ENCODE results near the gene CCND1. TPM values are rescaled to one million over a fixed set of nuclear protein-coding genes. Genes with fewer than 3 reads are reported as not detected.

The CCND1 gene
- total RNA-seq, 4 donors from 2014 or later, result 54.4 to 92.7 (median 62.0) TPM

- peak overlapping the region; percentile 89 to 94 (median 92) for H3K27ac ChIP-seq (replicated peaks in 1 of 4)
- intact Hi-C loops (cut with DNase I), result loop anchor here (2.0 to 5.0 kb wide), 3 partner anchors 350 to 542 kb away; partner anchors contain the start of gene MYEOV
- TF ChIP-seq CTCF (IDR thresholded peaks at IDR 0.05) (no peak), POLR2A (IDR thresholded peaks at IDR 0.05; ENCODE audit: low read depth) (no peak), EP300 (IDR thresholded peaks at IDR 0.05) (no peak), POLR2AphosphoS5 (IDR thresholded peaks at IDR 0.05) (no peak)
- H3K4me3 ChIP-seq, result peak overlapping the region; percentile 78 to 90 (median 84)
- WGBS, result under 1% methylated on average over 18 of the region's 40 CpGs
- peaks cover 6 to 44% (median 11%) of the 10 kb centered on the region in 4 donors for H3K27me3 ChIP-seq
- H3K4me1 ChIP-seq, result peaks cover 55 to 90% (median 82%) of the 10 kb centered on the region in 4 donors
- H3K9me3 ChIP-seq, result no peaks in the 10 kb centered on the region
- H3K36me3 ChIP-seq, result peaks cover 0 to 36% (median 7%) of the 10 kb centered on the region in 4 donors
- no peak for DNase-seq (ENCODE audit: extremely low spot score)
These were observed 1.6 kb downstream of the CCND1 start for GRCh38 chr11:69642549-69642912.

GRCh38 chr11:69642913-69643632, 2.1 kb downstream of the CCND1 start:
- Histone ChIP-seq H3K36me3 (peaks cover 0 to 42% (median 13%) of the 10 kb centered on the region in 4 donors), H3K4me1 (peaks cover 50 to 84% (median 77%) of the 10 kb centered on the region in 4 donors), H3K9me3 (no peaks in the 10 kb centered on the region), H3K27me3 (peaks cover 3 to 39% (median 7%) of the 10 kb centered on the region in 4 donors), H3K4me3 (peak overlapping the region; percentile 78 to 90 (median 84)), H3K27ac (replicated peaks in 1 of 4) (peak overlapping the region; percentile 89 to 94 (median 92))
- peak; percentile 93 to 97 (median 94) for TF ChIP-seq CTCF (IDR thresholded peaks at IDR 0.05)
- TF ChIP-seq POLR2AphosphoS5 (IDR thresholded peaks at IDR 0.05), result peak; percentile 77 to 78
- no peak for TF ChIP-seq EP300 (IDR thresholded peaks at IDR 0.05)
- WGBS, result 3% methylated on average over 21 of the region's 81 CpGs
- DNase-seq (ENCODE audit: extremely low spot score), result no peak
- intact Hi-C loops (cut with DNase I), result loop anchor here (2.0 to 5.0 kb wide), 3 partner anchors 351 to 542 kb away; partner anchors contain the start of gene MYEOV

GRCh38 chr11:69643646-69644045, 2.7 kb downstream of the CCND1 start:
- Histone ChIP-seq H3K9me3 (no peaks in the 10 kb centered on the region), H3K27me3 (peaks cover 0 to 33% (median 3%) of the 10 kb centered on the region in 4 donors), H3K4me3 (peak overlapping the region; percentile 78 to 90 (median 84)), H3K4me1 (peaks cover 44 to 79% (median 71%) of the 10 kb centered on the region in 4 donors), H3K36me3 (peaks cover 0 to 47% (median 18%) of the 10 kb centered on the region in 4 donors), H3K27ac (replicated peaks in 1 of 4) (peak overlapping the region; percentile 89 to 94 (median 92))
- 14% methylated on average over 7 of the region's 27 CpGs for WGBS
- intact Hi-C loops (cut with DNase I), result loop anchor here (2.0 to 5.0 kb wide), 3 partner anchors 351 to 543 kb away; partner anchors contain the start of gene MYEOV
- TF ChIP-seq CTCF (IDR thresholded peaks at IDR 0.05) (peak in 1 of 3 experiments; percentile 7), POLR2AphosphoS5 (IDR thresholded peaks at IDR 0.05) (no peak)
- DNase-seq (ENCODE audit: extremely low spot score), result no peak

- H3K4me1 ChIP-seq, result peaks cover 44 to 72% (median 64%) of the 10 kb centered on the region in 4 donors
- no peak for DNase-seq (ENCODE audit: extremely low spot score)
These were observed 3.4 kb downstream of the CCND1 start for GRCh38 chr11:69644071-69644961.

More at GRCh38 chr11:69644071-69644961, 3.4 kb downstream of the CCND1 start:
- H3K4me3 ChIP-seq, result peak overlapping the region; percentile 78 to 90 (median 84)
- intact Hi-C loops (cut with DNase I), result loop anchor here (5.0 kb wide), 2 partner anchors 352 to 512 kb away; partner anchors contain the start of gene MYEOV
- peaks cover 0 to 26% (median 3%) of the 10 kb centered on the region in 4 donors for H3K27me3 ChIP-seq
- H3K9me3 ChIP-seq, result no peaks in the 10 kb centered on the region
- peaks cover 0 to 54% (median 25%) of the 10 kb centered on the region in 4 donors for H3K36me3 ChIP-seq
- WGBS, result 38% methylated on average over 6 of the region's 24 CpGs
- peak overlapping the region; percentile 89 to 94 (median 92) for H3K27ac ChIP-seq (replicated peaks in 1 of 4)
- peak; percentile 54 to 81 for TF ChIP-seq POLR2AphosphoS5 (IDR thresholded peaks at IDR 0.05)
- no peak for TF ChIP-seq POLR2A (IDR thresholded peaks at IDR 0.05; ENCODE audit: low read depth)
- TF ChIP-seq EP300 (IDR thresholded peaks at IDR 0.05), result no peak
- peak; percentile 42 to 58 (median 58) for TF ChIP-seq CTCF (IDR thresholded peaks at IDR 0.05)
